Brain microvascular endothelial cell (primary cell): ENCODE results near the gene IDH3B.

ENCODE experiments used
- DNase-seq: peaks from one replicate; pipeline ENCODE4 v3.0.0-alpha.2; 2020
- H3K27ac ChIP-seq: fragments of 250-450 bp; sonication (Bioruptor Pico); 2 replicates; pipeline ENCODE4 v1.5.1; 2020; ENCODE audit warnings: mild to moderate bottlenecking, moderate library complexity
- H3K27me3 ChIP-seq: fragments of 250-450 bp; sonication (Bioruptor Pico); replicated peaks from 2 replicates; pipeline ENCODE4 v1.5.1; 2020; ENCODE audit warnings: mild to moderate bottlenecking
- H3K36me3 ChIP-seq: fragments of 250-450 bp; sonication (Bioruptor Pico); replicated peaks from 2 replicates; pipeline ENCODE4 v1.5.1; 2020; ENCODE audit warnings: mild to moderate bottlenecking
- H3K4me3 ChIP-seq: 2 replicates; pipeline ENCODE4 v1.5.1; 2011; ENCODE audit warnings: low read depth, mild to moderate bottlenecking, control low read depth, low read length, moderate library complexity
- CTCF ChIP-seq: IDR thresholded peaks from 2 replicates; pipeline ENCODE4 v1.5.1; 2011; ENCODE audit warnings: low read depth, mild to moderate bottlenecking, moderate library complexity, low read length, control low read depth, inconsistent platforms; ENCODE audit errors: missing control alignments
- in situ Hi-C: cut with HindIII; loops from 2 replicates; pipeline ENCODE4 v1.10.0; 2017; ENCODE audit warnings: low sequenced_read_pairs, low pct_ligation_motif_present

Gene IDH3B

GRCh38 chr20:2707353-2708072 lies 43.5 kb upstream of the IDH3B start:
- H3K27me3 ChIP-seq, result peaks cover 4% of the 10 kb centered on the region
- TF ChIP-seq CTCF, result no peak
- no peak for DNase-seq
- no peaks in the 10 kb centered on the region for H3K36me3 ChIP-seq
- in situ Hi-C loops, result no loop called here
- no peak overlapping the region for H3K4me3 ChIP-seq
- H3K27ac ChIP-seq, result no peak overlapping the region

- TF ChIP-seq CTCF, result no peak
- Histone ChIP-seq H3K27ac (no peak overlapping the region), H3K27me3 (peaks cover 4% of the 10 kb centered on the region), H3K4me3 (no peak overlapping the region), H3K36me3 (no peaks in the 10 kb centered on the region)
- DNase-seq, result no peak
- in situ Hi-C loops, result no loop called here
These were observed 42.8 kb upstream of the IDH3B start for GRCh38 chr20:2706688-2707352.

GRCh38 chr20:2705931-2706645 lies 42.1 kb upstream of the IDH3B start:
- H3K27ac ChIP-seq, result no peak overlapping the region
- no peak overlapping the region for H3K4me3 ChIP-seq
- peaks cover 4% of the 10 kb centered on the region for H3K27me3 ChIP-seq
- in situ Hi-C loops, result no loop called here
- DNase-seq, result no peak
- H3K36me3 ChIP-seq, result no peaks in the 10 kb centered on the region
- no peak for TF ChIP-seq CTCF

- in situ Hi-C loops, result no loop called here
- Histone ChIP-seq H3K4me3 (no peak overlapping the region), H3K27me3 (peaks cover 4% of the 10 kb centered on the region), H3K27ac (no peak overlapping the region), H3K36me3 (no peaks in the 10 kb centered on the region)
- TF ChIP-seq CTCF, result no peak
- DNase-seq, result no peak
These were observed 39.9 kb upstream of the IDH3B start for GRCh38 chr20:2703716-2704475.

GRCh38 chr20:2701671-2702081 lies 37.7 kb upstream of the IDH3B start:
- H3K4me3 ChIP-seq, result no peak overlapping the region
- in situ Hi-C loops, result no loop called here
- no peak overlapping the region for H3K27ac ChIP-seq
- no peaks in the 10 kb centered on the region for H3K36me3 ChIP-seq
- H3K27me3 ChIP-seq, result peaks cover 11% of the 10 kb centered on the region
- DNase-seq, result no peak
- no peak for TF ChIP-seq CTCF
